GM21529 (cell line): ENCODE results near the gene VPS37C.
A peak's percentile ranks its signal among the peaks of the same experiment; 100 is the strongest.

Experiments used
- ATAC-seq: cut with Tn5 transposase; IDR thresholded peaks from one replicate; pipeline ENCODE4 v1.9.1; 2021; ENCODE audit not compliant: unreplicated experiment

Gene VPS37C

DNA sequence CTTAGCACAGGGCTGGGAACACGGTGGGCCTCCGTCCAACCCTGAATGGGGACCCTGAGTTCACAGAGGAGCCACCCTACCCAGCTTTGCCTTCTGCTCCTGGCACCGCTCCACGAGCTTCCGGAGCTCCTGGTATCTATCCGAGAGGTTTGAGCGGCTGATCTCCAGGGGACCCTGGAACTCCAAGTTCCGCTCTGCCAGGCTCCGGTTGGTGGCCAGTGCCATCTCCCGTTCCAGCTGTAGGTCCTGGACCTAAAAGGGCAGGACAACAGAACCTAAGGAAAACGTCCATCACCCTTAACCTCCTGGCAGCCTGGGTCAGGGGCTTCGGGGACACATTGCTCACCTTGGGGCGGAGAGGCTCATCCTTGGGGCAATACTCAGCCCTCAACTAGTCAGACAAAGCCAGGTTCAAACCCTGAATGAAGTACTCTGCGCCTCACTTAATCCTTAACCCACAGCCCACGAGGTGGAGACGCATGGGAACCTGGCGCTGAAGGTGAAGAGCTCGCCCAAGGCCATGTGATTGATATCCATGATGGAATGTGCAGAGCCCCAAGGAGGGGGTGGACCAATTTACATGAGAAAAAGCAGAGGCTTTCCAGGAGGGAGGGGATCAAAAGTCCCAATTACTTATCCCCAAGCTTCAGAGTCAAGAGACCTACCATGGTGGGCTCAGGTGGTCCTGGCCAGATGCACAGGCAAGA lies 27.1 kb downstream of the VPS37C start:
- no peak for ATAC-seq

GRCh38 chr11:61133145-61133544 lies 28.1 kb downstream of the VPS37C start:
- no peak for ATAC-seq

DNA sequence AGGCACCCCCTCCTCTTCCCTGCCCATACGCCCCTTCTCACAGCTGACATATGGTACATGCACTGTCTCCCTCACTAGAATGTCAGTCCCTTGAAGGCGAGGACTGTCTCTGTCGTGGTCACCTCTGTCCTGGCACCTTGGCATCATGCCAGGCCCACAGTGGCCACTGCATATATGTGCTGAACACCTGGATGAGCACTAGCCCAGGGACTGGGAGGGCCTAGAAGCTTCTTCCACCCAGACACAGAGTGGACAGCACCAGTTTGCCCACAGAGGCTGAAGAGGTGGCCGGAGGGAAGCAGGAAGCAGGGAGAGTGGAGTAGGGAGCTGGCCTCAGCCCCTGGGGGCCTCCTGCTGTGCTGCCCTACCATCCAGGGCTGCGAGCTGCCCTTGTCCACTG lies 28.6 kb downstream of the VPS37C start:
- no peak for ATAC-seq

DNA sequence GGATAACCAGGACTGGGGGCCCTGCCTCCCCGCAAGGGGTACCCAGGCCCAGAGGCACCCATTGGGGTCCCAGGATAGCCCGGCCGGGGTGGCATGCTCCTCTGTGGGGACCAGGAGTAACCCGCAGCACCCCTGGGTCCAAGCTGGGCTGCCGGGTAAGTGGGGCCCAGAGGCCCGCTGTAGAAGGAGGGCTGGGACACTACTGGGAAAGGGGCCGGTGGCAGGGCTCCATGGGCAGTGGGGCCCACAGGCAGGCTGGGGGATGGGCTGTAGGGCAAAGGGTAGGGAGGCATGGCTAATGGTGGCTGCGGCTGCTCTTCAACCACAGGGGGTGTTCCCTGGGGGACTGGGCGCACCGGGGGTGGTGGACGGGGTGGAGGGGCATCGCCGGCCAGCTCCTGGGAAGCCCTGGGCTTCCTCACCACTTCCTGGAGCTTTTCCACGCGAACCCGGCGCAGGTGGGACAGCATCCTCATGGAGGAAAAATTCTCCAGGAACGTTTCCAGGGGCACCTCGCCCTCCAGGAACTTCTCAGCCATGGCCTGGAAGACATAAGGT lies 29.1 kb downstream of the VPS37C start:
- ATAC-seq, result no peak

DNA sequence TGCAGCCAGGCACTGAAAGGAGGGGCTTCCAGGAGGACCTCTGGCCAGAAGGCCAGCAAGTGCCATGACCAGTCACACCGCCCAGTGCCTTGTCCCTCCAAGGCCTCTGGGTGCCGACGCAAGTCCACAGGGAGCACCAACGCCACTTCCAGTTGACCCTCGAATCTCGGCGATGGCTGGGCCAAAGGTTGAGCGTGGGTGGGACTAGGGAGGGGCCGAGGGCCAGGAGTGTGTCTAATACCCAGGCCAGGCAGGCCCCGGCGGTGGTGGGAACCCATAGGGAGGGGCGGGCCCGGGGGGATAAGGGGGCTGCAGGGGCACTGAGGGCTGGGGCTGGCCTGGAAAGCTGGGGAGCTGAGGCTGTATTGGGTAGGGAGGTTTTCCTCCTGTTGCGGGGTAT lies 29.6 kb downstream of the VPS37C start:
- no peak for ATAC-seq

DNA sequence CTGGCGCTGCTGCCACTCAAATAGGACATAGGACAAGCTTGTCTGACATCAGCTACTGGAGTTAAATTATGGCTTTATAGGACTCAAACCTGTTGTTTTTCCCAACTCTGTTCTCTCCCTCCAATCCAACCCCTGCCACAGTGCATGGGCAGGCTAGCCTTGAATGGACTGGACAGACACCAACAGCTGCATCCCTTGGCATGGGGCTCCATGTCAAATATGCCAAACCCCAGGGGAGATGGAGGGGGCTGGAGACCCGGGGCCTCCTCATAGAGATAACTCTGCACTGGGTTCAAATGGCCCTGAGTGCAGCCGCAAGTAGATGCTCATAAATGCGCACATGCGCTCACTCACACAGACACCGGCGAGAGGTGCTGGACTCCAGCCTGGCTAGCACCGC lies 30.0 kb downstream of the VPS37C start:
- no peak for ATAC-seq

- ATAC-seq, result peak; percentile 89
Observed at GRCh38 chr11:61129639-61130523, 31.3 kb downstream of the VPS37C start.

- ATAC-seq, result no peak
Observed at GRCh38 chr11:61128947-61129638, 32.1 kb downstream of the VPS37C start.

DNA sequence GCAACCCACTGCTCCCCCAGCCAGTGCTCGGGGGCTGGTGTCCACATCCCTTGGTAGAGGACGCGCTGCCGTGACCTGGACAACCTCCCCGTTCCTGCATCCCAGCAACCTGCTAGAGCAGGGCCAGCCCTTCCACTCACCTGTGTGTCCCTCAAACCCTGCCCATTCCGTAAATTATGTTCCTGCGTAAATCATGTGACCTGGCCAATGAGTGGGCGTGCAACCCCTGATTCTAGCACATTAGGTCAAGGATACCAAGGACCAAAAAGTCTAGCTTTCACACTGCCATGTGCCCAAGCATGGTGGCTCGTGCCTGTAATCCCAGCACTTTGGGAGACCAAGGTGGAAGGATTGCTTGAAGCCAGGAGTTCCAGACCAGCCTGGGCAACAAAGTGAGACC lies 33.2 kb downstream of the VPS37C start:
- no peak for ATAC-seq

DNA sequence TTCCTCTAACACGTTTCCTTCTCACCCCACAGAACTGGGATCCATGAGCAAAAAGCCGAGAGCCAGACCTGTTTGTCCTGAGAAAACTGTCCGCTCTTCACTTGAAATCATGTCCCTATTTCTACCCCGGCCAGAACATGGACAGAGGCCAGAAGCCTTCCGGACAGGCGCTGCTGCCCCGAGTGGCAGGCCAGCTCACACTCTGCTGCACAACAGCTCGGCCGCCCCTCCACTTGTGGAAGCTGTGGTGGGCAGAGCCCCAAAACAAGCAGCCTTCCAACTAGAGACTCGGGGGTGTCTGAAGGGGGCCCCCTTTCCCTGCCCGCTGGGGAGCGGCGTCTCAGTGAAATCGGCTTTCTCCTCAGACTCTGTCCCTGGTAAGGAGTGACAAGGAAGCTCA lies 35.0 kb downstream of the VPS37C start:
- no peak for ATAC-seq

- ATAC-seq, result no peak
Observed at GRCh38 chr11:61125310-61125684, 35.9 kb downstream of the VPS37C start.

GRCh38 chr11:61124574-61125309 lies 36.5 kb downstream of the VPS37C start:
- no peak for ATAC-seq

- no peak for ATAC-seq
Observed at GRCh38 chr11:61123775-61124571, 37.3 kb downstream of the VPS37C start.

GRCh38 chr11:61122761-61123160 lies 38.5 kb downstream of the VPS37C start:
- ATAC-seq, result no peak

- no peak for ATAC-seq
Observed at GRCh38 chr11:61121917-61122316, 39.3 kb downstream of the VPS37C start.

DNA sequence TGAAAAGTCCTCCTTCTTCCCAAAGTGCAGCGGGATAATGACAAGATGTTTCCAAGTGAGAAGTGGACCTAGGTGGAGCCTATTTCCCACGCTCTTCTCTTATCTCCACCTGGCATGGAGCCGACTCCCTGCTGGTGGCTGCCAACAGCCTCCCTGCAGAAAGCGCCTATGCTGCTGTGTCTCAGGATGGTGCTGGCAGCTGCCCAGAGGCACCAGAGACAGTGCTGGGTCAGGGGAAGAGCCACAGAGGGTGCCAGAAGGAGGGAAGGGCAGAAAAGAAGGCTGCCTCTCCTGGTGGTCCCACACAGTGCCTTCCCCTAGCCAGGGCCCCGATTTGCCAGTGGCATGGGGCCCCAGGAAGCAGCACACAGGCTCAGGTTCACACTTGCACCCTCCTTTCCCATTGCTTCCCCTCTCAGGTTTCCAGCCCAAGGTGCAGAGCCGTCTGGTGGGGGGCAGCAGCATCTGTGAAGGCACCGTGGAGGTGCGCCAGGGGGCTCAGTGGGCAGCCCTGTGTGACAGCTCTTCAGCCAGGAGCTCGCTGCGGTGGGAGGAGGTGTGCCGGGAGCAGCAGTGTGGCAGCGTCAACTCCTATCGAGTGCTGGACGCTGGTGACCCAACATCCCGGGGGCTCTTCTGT lies 39.9 kb downstream of the VPS37C start:
- no peak for ATAC-seq

DNA sequence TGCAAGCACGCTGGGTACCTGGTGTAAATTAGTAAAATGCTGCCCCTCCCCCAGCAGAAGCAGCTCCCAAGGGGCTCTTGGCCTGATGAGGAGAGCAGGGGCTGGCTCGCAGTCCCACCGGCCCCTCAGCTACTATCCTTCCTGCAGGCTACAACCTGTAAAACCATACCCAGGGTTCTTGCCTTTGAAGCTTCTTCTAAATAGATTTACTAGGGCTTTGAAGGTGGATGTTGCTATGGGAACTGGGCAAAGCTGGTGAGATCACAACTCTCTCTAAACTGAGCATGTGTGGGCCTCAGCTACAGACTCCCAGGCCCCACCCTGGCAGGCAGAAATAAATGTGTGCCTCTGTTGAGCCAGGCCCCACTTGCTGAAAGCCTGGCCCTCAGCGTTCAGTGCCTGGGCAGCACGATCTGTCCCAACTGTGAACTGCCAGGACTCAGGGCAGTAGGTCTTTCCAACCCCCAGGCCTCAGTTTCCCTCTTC lies 40.5 kb downstream of the VPS37C start:
- ATAC-seq, result no peak

GRCh38 chr11:61120099-61120705 lies 41.0 kb downstream of the VPS37C start:
- ATAC-seq, result no peak

DNA sequence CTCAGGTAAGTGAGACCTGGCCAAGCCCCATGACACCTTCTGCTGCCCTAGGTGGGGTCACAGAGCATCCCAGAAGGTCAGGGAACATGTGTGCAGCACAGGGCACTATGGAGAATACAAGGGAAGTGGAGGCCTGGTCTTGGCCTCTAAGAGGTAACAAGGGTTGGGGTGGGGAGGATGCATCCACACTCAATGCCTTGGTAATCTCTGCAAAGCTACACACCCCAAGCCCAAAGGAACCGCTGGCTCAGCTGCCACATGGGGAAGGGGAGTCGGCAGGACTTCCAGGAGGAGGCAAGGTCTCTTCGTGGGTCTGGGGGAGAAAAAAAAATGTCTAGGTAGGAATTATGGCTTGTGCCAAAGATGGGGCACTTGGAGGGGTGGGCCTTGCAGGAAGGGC lies 41.7 kb downstream of the VPS37C start:
- ATAC-seq, result no peak
